Stimulated activated CD8-positive, alpha-beta memory T cell treated with anti-CD3 and anti-CD28 coated beads, Interleukin-2, amount 100 ng/mL, for 1 hour (primary cell): ENCODE results near the gene MARS1.
"Not testable (repeated sequence)": the region's sequence is repeated elsewhere in the genome, so short reads cannot be mapped to it uniquely, and the experiment has no call there.

Source experiments
- DNase-seq, 2 donors: peaks; one replicate each; pipeline ENCODE4 v3.0.0-alpha.2; 2020; ENCODE audit warnings: low read depth in 2 of 2

MARS1 gene

DNA sequence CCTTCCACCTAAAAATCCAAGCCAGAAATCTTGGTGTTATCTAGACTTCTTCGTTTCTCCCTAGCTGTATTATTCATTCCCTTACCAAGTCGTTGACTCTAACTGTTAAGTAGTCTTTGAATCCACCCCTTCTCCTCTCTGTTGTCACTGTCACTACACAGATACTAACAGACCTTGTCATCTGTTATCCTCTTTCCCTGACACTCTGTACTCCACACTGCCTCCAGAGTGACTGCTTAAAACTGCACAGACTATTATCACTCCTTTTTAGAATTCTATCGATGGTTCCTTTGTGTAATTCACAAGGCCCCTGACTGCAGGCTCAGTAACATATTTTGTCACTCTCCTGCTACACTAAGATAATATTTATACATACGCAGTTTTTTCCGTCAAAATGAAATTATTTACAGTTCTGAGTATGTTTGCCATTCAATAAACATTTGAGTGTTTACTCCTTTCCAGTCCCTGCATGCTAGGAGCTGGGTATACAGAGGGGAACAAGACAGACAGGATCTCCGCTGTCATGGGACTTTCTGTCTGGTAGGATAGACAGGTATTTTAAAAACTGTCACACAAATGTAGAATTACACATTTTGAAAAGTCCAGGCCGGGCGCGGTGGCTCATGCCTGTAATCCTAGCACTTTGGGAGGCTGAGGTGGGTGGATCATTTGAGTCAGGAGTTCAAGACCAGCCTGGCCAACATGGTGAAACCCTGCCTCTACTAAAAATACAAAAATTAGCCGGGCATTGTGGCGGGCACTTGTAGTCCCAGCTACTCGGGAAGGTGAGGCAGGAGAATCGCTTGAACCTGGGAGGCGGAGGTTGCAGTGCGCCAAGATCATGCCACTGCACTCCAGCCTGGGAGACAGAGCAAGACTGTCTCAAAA lies 3.8 kb downstream of the MARS1 start:
- no peak for DNase-seq

DNA sequence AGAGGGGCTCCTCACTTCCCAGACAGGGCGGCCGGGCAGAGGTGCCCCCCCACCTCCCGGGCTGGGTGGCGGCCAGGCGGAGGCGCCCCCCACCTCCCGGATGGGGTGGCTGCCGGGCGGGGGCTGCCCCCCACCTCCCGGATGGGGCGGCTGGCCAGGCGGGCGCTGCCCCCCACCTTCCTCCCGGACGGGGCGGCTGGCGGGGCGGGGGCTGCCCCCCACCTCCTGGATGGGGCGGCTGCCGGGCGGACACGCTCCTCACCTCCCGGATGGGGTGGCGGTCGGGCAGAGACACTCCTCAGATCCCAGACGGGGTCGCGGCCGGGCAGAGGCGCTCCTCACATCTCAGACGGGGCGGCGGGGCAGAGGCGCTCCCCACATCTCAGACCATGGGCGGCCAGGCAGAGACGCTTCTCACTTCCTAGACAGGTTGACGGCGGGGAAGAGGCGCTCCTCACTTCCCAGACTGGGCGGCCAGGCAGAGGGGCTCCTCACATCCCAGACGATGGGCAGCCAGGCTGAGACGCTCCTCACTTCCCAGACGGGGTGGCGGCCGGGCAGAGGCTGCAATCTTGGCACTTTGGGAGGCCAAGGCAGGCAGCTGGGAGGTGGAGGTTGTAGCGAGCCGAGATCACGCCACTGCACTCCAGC lies 7.3 kb downstream of the MARS1 start:
- not testable (repeated sequence) for DNase-seq

DNA sequence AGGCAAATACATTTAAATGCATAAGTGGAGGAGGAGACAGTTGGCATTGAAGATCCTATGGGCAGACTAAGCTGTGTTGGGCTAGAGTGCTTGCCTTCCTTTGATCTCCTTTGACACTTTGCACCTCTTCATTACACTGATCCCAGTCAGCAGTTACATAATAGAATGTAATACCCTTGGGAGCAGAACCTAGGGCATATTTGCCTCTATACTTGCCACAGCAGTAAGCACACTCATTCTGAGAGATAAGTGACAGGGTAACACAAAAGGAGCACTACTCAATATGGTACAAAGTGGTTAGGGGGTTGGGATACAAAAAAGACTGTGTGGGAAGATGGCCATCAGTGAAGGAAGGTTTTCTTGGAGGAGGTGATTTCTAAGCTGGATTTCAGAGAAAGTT lies 9.0 kb downstream of the MARS1 start:
- no peak for DNase-seq

DNA sequence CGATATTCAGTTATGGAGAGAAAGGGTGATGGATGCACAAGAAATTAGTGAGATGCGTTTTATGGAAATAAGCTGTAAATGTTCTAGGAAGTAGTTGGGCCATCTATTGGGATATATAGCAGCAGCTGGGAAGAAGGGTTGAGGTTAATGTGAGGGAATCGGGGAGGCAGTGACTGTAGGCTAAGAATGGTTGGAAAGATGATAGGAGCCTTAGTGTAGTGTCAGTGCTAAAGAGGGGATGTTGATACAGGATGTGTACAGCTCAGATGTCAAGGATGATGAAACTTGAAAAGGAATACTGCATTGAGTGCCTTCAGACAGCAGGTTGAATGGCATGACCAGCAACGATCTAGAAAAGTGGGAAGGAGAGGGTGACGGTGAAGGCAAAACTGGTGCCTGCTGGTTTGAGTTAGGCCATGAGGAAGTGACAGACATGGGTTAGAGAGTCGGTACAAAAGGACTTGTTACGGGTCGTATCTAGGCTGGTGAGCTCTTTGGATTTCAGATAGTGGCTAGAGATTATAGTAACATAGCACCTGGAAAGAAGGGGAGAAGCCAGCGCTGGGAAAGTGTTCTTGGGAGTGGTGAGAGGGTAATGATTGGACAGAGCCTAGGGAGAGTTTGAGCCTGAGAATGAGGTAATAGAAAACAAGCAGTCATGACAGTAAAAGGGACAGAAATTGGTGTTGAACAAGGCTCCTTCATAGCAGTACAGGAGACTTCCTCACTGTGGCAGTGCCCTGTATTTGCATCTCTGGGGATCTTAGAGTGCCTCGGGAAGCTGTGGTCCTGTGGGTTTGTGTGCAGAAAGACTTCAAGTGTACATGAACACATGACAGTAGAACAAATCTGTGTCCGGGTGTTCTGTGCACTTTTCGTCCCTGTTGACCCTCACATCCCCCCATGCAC lies 9.6 kb downstream of the MARS1 start:
- DNase-seq: no peak

DNA sequence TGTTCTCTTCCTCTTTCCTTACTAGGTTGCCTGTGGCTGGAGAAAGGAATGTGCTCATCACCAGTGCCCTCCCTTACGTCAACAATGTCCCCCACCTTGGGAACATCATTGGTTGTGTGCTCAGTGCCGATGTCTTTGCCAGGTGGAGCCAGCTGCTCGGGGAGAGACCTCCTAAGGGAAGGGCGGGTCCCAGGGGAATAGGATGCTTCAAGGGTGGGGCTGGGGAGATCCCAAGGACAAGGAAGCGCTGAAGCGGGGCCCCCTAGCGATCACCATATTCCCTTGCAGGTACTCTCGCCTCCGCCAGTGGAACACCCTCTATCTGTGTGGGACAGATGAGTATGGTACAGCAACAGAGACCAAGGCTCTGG lies 10.2 kb downstream of the MARS1 start:
- DNase-seq: no peak

DNA sequence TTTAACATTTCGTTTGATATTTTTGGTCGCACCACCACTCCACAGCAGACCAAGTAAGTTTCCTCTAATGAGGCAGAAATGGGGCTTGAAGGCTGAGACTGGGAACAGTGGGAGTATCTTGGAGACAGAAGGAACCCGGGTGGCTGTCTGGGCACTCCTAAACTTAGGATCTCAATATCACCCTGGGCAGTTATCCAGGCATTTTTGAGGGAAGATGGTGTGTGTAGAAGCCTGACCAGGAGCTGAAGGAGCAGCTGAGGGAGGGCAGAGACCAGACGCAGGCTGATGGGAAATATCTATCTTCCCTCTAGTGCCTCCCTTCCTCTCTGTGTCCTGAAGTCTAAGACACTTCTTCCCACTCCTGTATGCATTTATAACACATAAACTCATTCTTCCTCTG lies 10.7 kb downstream of the MARS1 start:
- no peak for DNase-seq

DNA sequence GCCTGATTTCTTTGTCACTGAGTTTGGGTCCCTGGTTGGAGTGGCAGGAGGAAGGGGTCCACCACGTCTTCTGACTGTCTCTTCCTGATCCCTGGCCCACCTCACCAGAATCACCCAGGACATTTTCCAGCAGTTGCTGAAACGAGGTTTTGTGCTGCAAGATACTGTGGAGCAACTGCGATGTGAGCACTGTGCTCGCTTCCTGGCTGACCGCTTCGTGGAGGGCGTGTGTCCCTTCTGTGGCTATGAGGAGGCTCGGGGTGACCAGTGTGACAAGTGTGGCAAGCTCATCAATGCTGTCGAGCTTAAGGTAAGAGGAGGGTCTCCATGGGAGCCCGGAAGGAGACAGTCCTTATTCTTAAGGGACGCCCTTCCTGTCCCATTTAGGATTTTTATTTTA lies 12.3 kb downstream of the MARS1 start:
- DNase-seq: no peak

DNA sequence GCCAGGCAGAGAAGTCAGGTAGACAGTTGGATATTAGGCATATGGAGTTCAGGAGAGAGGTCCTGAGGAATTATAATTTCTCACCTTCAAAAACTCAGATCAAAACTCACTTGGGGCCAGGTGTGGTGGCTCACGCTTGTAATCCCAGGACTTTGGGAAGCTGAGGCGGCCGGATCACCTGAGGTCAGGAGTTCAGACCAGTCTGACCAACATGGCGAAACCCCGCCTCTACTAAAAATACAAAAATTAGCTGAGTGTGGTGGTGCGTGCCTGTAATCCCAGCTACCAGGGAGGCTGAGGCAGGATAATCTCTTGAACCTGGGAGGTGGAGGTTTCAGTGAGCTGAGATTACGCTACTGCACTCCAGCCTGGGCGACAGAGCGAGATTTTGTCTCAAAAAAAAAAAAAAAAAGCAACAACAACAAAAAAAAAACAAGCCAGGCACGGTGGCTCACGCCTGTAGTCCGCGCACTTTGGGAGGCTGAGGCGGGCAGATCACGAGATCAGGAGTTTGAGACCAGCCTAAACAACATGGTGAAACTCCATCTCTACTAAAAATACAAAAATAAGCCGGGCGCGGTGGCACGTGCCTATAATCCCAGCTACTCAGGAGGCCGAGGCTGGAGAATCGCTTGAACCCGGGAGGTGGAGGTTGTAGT lies 14.6 kb downstream of the MARS1 start:
- DNase-seq: not testable (repeated sequence)

DNA sequence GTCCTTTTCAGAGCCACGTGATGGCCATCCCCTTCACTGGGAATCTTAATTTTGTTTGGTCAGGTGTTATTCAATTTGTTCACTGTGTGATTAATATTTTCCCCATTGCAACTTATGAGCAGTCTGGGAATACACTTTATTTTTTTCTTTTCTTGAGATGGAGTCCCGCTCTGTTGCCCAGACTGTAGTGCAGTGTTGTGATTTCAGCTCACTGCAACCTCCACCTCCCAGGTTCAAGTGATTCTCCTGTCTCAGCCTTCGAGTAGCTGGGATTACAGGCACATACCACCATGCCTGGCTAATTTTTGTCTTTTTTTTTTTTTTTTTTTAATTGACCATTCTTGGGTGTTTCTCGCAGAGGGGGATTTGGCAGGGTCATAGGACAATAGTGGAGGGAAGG lies 18.7 kb downstream of the MARS1 start:
- not testable (repeated sequence) for DNase-seq

DNA sequence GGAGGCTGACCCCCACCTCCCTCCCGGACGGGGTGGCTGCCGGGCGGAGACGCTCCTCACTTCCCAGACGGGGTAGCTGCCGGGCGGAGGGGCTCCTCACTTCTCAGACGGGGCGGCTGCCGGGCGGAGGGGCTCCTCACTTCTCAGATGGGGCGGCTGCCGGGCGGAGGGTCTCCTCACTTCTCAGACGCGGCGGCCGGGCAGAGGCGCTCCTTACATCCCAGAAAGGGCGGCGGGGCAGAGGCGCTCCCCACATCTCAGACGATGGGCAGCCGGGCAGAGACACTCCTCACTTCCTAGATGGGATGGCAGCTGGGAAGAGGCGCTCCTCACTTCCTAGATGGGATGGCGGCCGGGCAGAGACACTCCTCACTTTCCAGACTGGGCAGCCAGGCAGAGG lies 19.9 kb downstream of the MARS1 start:
- DNase-seq: not testable (repeated sequence)

DNA sequence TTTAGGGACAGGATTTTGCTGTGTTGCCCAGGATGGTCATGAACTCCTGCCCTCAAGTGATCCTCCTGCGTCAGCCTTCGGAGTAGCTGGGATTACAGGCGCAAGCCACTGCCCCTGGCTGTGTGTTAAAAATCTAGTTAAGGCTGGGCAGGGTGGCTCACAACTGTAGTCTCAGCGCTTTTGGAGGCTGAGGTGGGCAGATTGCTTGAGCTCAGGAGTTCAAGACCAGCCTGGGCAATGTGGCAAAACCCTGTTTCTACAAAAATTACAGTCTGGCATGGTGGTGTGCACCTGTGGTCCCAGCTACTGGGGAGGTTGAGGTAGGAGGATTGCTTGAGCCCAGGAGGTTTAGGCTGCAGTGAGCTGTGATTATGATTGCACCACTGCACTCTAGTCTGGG lies 23.3 kb downstream of the MARS1 start:
- DNase-seq: no peak

DNA sequence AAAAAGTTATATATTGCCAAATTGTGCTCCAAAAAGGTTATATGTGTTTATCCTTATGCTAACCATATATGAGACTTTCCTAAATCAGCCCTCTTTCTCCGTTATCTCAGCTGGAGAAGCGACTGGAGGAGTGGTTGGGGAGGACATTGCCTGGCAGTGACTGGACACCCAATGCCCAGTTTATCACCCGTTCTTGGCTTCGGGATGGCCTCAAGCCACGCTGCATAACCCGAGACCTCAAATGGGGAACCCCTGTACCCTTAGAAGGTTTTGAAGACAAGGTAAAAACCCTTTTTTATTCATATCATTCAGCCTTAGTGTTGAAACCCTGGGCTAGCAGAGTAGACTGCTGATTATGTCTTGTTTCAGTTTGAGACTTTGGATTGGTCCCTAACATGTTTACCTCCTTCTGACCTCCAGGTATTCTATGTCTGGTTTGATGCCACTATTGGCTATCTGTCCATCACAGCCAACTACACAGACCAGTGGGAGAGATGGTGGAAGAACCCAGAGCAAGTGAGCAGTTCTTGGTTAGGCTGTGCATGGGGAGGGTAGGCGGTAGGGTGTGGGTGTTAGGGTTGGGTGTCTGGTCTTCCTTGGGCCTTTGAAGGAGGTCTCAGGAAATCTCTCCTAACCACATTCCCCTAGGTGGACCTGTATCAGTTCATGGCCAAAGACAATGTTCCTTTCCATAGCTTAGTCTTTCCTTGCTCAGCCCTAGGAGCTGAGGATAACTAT lies 23.9 kb downstream of the MARS1 start:
- DNase-seq: no peak

DNA sequence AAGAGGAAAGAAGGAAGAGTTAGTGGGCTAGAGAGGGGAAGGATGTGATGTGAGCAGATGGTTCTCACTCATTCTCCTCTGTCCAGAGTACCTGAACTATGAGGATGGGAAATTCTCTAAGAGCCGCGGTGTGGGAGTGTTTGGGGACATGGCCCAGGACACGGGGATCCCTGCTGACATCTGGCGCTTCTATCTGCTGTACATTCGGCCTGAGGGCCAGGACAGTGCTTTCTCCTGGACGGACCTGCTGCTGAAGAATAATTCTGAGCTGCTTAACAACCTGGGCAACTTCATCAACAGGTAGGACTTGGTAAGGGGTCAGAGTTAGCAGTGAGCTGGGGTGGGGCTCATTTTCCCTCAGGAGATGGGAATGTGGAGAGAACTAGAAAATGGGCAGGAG lies 24.8 kb downstream of the MARS1 start:
- DNase-seq: no peak

DNA sequence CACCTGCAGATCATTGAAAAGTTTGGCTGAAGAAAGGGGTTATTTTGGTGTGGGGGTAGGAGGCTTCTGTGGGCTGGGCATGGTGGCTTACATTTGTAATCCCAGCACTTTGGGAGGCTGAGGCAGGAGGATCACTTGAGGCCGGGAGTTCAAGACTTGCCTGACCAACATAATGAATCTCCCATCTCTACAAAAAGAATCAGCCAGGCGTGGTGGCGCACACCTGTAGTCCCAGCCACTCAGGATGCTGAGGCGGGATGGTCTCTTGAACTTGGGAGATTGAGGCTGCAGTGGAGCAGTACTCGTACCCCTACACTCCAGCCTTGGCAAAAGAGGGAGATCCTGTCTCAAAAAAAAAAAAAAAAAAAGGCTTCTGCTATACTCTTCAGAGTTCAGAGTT lies 25.4 kb downstream of the MARS1 start:
- no peak for DNase-seq

DNA sequence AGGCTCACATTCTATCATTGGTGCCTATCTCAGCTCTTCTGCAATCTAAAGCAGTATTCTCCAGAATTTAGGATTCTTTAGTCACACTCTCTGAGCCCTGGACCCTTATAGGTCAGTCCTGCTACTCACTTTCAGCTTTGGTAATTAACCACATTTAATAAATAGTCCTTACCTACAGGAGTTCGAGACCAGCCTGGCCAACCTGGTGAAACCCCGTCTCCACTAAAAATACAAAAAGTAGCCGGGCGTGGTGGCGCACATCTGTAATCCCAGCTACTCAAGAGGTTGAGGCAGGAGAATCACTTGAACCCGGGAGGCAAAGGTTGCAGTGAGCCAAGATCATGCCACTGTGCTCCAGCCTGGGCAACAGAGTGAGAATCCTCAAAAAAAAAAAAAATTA lies 25.8 kb downstream of the MARS1 start:
- not testable (repeated sequence) for DNase-seq

DNA sequence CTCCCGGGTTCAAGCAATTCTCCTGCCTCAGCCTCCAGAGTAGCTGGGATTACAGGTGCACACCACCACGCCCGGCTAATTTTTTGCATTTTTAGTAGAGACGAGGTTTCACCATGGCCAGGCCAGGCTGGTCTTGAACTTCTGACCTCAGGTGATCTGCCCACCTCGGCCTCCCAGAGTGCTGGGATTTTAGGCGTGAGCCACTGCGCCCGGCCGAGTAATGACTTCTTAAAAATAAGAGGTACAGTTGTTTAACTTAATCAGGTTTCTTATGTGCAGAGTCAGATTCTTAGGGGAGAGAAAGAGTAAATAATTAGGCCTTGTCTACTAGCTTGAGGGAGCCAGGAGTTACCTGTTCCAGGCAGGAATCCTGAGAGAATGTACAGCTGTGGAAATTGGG lies 26.4 kb downstream of the MARS1 start:
- not testable (repeated sequence) for DNase-seq

DNA sequence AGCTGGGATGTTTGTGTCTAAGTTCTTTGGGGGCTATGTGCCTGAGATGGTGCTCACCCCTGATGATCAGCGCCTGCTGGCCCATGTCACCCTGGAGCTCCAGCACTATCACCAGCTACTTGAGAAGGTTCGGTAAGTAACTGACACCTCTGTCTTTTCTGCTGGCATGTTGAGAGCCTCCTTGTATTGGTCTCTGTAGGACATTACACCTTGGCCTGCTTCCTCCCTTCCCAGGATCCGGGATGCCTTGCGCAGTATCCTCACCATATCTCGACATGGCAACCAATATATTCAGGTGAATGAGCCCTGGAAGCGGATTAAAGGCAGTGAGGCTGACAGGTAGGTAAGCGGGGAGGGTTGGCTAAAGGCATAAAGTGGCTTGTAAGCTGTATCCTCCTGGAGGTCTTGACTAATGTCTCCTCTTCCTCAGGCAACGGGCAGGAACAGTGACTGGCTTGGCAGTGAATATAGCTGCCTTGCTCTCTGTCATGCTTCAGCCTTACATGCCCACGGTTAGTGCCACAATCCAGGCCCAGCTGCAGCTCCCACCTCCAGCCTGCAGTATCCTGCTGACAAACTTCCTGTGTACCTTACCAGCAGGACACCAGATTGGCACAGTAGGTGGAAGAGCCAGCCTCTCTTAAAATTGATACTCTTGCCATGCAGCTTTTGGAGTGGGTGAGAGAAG lies 27.0 kb downstream of the MARS1 start:
- DNase-seq: no peak

DNA sequence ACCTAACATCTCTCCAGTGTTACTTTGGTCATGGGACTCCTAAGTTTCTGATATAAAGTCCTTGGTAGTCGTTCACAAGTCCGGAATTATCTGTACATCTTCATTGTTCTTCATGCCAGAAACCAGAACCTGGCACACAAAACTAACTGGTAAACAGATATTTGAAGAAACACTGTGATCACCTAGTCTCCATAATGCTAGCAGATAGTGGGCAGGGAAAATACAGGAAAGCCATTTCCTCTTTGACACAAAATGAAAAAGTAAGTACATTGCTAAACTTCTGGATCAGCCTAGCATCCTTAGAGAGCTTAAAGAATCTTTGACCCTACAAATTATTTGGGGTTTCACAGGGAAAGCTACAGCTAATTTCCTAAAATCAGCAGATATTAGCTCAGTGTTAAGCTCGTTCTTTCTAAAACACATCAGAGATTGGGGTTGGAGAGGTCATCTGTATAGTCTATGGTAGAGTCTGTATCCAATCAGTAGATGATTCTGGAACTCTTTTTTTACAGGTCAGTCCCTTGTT lies 27.6 kb downstream of the MARS1 start:
- no peak for DNase-seq

DNA sequence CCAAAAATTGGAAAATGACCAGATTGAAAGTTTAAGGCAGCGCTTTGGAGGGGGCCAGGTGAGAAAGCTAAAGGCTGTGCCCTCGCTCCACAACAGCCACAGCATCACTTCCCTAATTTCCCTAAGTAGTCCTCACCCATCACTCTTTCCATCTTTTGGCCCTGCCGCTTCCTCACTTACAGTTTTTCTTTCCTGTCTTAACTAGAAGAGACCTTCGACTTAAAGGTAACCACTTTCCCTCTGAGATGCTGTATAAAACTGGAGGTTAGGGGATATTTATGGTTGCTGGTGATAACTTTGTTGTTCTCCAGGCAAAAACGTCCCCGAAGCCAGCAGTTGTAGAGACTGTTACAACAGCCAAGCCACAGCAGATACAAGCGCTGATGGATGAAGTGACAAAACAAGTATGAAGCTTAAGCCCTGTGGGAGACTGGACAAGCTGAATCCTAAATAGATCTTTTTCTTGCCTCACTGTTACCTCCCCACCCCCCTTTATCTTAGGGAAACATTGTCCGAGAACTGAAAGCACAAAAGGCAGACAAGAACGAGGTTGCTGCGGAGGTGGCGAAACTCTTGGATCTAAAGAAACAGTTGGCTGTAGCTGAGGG lies 28.2 kb downstream of the MARS1 start:
- DNase-seq: no peak

DNA sequence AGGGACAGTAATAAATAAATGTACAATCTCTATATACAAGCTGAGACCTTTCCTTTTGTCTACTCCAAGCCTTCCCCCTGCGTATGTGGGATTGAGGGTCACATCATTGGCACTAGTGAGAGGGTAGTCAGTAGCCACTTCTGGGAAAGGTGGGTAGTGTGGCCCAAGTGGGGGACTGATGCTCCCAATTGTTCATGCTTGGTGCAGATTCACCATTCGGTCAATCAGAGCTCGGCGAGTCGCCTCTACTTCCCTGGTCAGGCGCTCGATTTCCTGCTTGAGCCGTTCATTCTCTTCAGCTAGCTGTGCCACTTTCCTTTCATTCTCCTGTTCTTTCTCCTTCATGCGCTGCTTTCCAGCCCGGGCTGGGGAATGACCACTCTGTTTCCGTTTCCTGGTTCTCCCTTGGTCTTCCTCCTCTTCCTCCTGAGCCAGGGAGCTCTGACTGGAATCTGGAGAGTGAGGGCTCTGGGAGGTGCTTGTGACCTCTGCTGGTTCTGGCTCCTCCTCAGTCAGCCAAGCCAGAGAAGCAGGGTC lies 28.8 kb downstream of the MARS1 start:
- DNase-seq: no peak
